H9 (cell line): ENCODE measurements around the gene AMER2. TPM values are rescaled to one million over a fixed set of nuclear protein-coding genes. Genes with fewer than 3 reads are reported as not detected.

Experiments
- DNase-seq: peaks from one replicate; pipeline ENCODE4 v3.0.0-alpha.2; 2017
- H2AFZ ChIP-seq: one replicate; pipeline ENCODE4 v1.6.1; 2013; ENCODE audit warnings: mild to moderate bottlenecking, low read length, control low read depth, moderate library complexity
- H2AK5ac ChIP-seq: 2 replicates; pipeline ENCODE4 v1.6.1; 2013; ENCODE audit warnings: low read length, control low read depth, mixed read lengths; ENCODE audit not compliant: insufficient read length
- H2BK120ac ChIP-seq: one replicate; pipeline ENCODE4 v1.6.1; 2013; ENCODE audit warnings: low read depth, mild to moderate bottlenecking, low read length, control low read depth, inconsistent platforms; ENCODE audit not compliant: poor library complexity, severe bottlenecking
- H2BK12ac ChIP-seq: 2 replicates; pipeline ENCODE4 v1.6.1; 2013; ENCODE audit warnings: low read length, control low read depth, mixed read lengths, low read depth; ENCODE audit not compliant: insufficient read length
- H2BK15ac ChIP-seq: 2 replicates; pipeline ENCODE4 v1.6.1; 2013; ENCODE audit warnings: low read depth, low read length, control low read depth
- H2BK20ac ChIP-seq: one replicate; pipeline ENCODE4 v1.6.1; 2013; ENCODE audit warnings: low read depth, mild to moderate bottlenecking, low read length, control low read depth, inconsistent platforms; ENCODE audit not compliant: poor library complexity, severe bottlenecking
- H2BK5ac ChIP-seq: 2 replicates; pipeline ENCODE4 v1.6.1; 2013; ENCODE audit warnings: low read length, control low read depth, mixed read lengths; ENCODE audit not compliant: insufficient read length
- H3K14ac ChIP-seq: 2 replicates; pipeline ENCODE4 v1.6.1; 2013; ENCODE audit warnings: low read length, control low read depth; ENCODE audit not compliant: insufficient read depth
- H3K18ac ChIP-seq: 2 replicates; pipeline ENCODE4 v1.6.1; 2013; ENCODE audit warnings: low read depth, mild to moderate bottlenecking, mixed read lengths, low read length, control low read depth; ENCODE audit not compliant: insufficient read length
- H3K23ac ChIP-seq: 2 replicates; pipeline ENCODE4 v1.6.1; 2013; ENCODE audit warnings: low read length, control low read depth, mixed read lengths, low read depth; ENCODE audit not compliant: insufficient read length
- H3K23me2 ChIP-seq: 2 replicates; pipeline ENCODE4 v1.6.1; 2013; ENCODE audit warnings: low read depth, mild to moderate bottlenecking, mixed read lengths, low read length, control low read depth; ENCODE audit not compliant: insufficient read length, poor library complexity, severe bottlenecking
- H3K27ac ChIP-seq: 2 replicates; pipeline ENCODE4 v1.5.1; 2013; ENCODE audit warnings: low read length, control low read depth, mixed read lengths, low read depth; ENCODE audit not compliant: insufficient read length
- H3K27me3 ChIP-seq: 2 replicates; pipeline ENCODE4 v1.6.1; 2013; ENCODE audit warnings: low read length, control low read depth, inconsistent platforms; ENCODE audit not compliant: insufficient read depth
- H3K4ac ChIP-seq: 2 replicates; pipeline ENCODE4 v1.6.1; 2013; ENCODE audit warnings: low read depth, mild to moderate bottlenecking, control low read depth, inconsistent platforms, low read length, moderate library complexity
- H3K4me1 ChIP-seq: 2 replicates; pipeline ENCODE4 v1.6.1; 2013; ENCODE audit warnings: low read length, control low read depth, inconsistent platforms; ENCODE audit not compliant: insufficient read depth
- H3K4me2 ChIP-seq: 2 replicates; pipeline ENCODE4 v1.6.1; 2013; ENCODE audit warnings: low read length, control low read depth, mixed read lengths; ENCODE audit not compliant: insufficient read length, insufficient read depth
- H3K56ac ChIP-seq: 2 replicates; pipeline ENCODE4 v1.6.1; 2013; ENCODE audit warnings: low read depth, mild to moderate bottlenecking, mixed read lengths, low read length, control low read depth; ENCODE audit not compliant: insufficient read length
- H3K79me1 ChIP-seq: 2 replicates; pipeline ENCODE4 v1.6.1; 2013; ENCODE audit warnings: low read depth, mild to moderate bottlenecking, moderate library complexity, low read length, control low read depth, inconsistent platforms; ENCODE audit not compliant: insufficient read depth, poor library complexity, severe bottlenecking
- H3K79me2 ChIP-seq: 2 replicates; pipeline ENCODE4 v1.6.1; 2013; ENCODE audit warnings: low read length, control low read depth, inconsistent platforms; ENCODE audit not compliant: insufficient read depth
- H3K9ac ChIP-seq: 2 replicates; pipeline ENCODE4 v1.6.1; 2013; ENCODE audit warnings: low read length, control low read depth, mixed read lengths; ENCODE audit not compliant: insufficient read length; ENCODE audit errors: extremely low read depth
- H3K9me3 ChIP-seq: one replicate; pipeline ENCODE4 v1.6.1; 2013; ENCODE audit warnings: low read depth, low read length, inconsistent platforms; ENCODE audit not compliant: control insufficient read depth
- H3T11ph ChIP-seq: one replicate; pipeline ENCODE4 v1.6.1; 2013; ENCODE audit warnings: mild to moderate bottlenecking, low read length, control low read depth, inconsistent platforms
- H4K20me1 ChIP-seq: one replicate; pipeline ENCODE4 v1.6.1; 2013; ENCODE audit not compliant: control insufficient read depth, insufficient read length, insufficient read depth
- H4K5ac ChIP-seq: 2 replicates; pipeline ENCODE4 v1.6.1; 2013; ENCODE audit warnings: low read depth, mild to moderate bottlenecking, mixed read lengths, low read length, control low read depth; ENCODE audit not compliant: insufficient read length
- H4K8ac ChIP-seq: replicated peaks from 2 replicates; pipeline ENCODE4 v1.6.1; 2013; ENCODE audit warnings: low read length, control low read depth, mixed read lengths, low read depth; ENCODE audit not compliant: insufficient read length
- H4K91ac ChIP-seq: 2 replicates; pipeline ENCODE4 v1.6.1; 2013; ENCODE audit warnings: low read depth, mild to moderate bottlenecking, moderate library complexity, mixed read lengths, low read length, control low read depth; ENCODE audit not compliant: insufficient read length
- H3K27ac Mint-ChIP-seq, 3 experiments: 2 replicates in 2 of 3; 3 replicates in 1 of 3; pipeline ENCODE4 v1.8.0; 2020 to 2021; ENCODE audit warnings: mixed read lengths in 3 of 3, mild to moderate bottlenecking in 1 of 3, moderate library complexity in 1 of 3
- H3K27me3 Mint-ChIP-seq: 2 replicates; pipeline ENCODE4 v1.8.0; 2021; ENCODE audit warnings: low read depth, mild to moderate bottlenecking, moderate library complexity, mixed read lengths
- H3K36me3 Mint-ChIP-seq, 3 experiments: 2 replicates in 2 of 3; 3 replicates in 1 of 3; pipeline ENCODE4 v1.8.0; 2020 to 2021; ENCODE audit warnings: low read depth in 3 of 3, mixed read lengths in 3 of 3; ENCODE audit not compliant: insufficient read depth in 1 of 3
- H3K4me1 Mint-ChIP-seq, 2 experiments: 2 replicates each; pipeline ENCODE4 v1.8.0; 2020; ENCODE audit warnings: mixed read lengths in 2 of 2
- H3K4me3 Mint-ChIP-seq, 2 experiments: 2 replicates in 1 of 2; 3 replicates in 1 of 2; pipeline ENCODE4 v1.8.0; 2020 to 2021; ENCODE audit warnings: mild to moderate bottlenecking in 2 of 2, mixed read lengths in 2 of 2, moderate library complexity in 1 of 2
- H3K9me3 Mint-ChIP-seq, 2 experiments: 2 replicates in 1 of 2; 3 replicates in 1 of 2; pipeline ENCODE4 v1.8.0; 2020; ENCODE audit warnings: mild to moderate bottlenecking in 2 of 2, mixed read lengths in 2 of 2, moderate library complexity in 1 of 2
- CTCF ChIP-seq: fragments of 200-600 bp; sonication (generic); conservative IDR thresholded peaks from 3 replicates; pipeline ENCODE4 v1.8.0; 2021; ENCODE audit warnings: antibody characterized with exemption, mild to moderate bottlenecking
- WGBS: extraction: QIAGEN DNeasy Blood & Tissue Kit; methylation state at CpG from one replicate; pipeline ENCODE4 v1.1.7; 2013; ENCODE audit warnings: missing lambda C conversion rate, low lambda C conversion rate, mixed read lengths; ENCODE audit not compliant: insufficient read length; ENCODE audit errors: extremely low coverage; 5-methylcytosine and 5-hydroxymethylcytosine counted together
- total RNA-seq: library from RNA; stranded (reverse); gene quantifications from 2 replicates; pipeline ENCODE4 v1.2.1, GENCODE V29; 2021

AMER2 gene
- total RNA-seq, 1 experiment from 2014 or later: 0.02 TPM

DNA sequence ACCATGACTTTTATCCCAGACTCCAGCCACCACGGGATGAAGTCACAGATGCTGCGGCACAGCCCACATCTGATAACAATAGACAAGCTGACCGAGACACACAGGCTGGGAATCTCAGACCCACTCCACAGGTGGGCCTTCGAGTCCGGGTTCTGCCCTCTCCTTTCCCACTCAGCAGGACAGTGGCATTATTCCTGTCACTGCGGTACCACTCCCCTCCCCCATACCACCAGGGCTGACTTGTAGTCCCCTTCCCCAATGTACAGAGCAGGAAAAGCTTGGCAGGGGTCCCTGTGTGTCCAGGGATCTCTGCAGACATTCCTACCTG lies 179 bp upstream of the AMER2 start:
- Histone ChIP-seq H3K56ac (no peak overlapping the region), H3K9me3 (no peaks in the 10 kb centered on the region), H3K23me2 (peaks cover 17% of the 10 kb centered on the region), H4K20me1 (no peaks in the 10 kb centered on the region), H2BK15ac (no peak overlapping the region), H3T11ph (no peak overlapping the region), H2BK12ac (no peak overlapping the region), H4K8ac (no peak overlapping the region), H3K14ac (no peak overlapping the region; the same call in 1 of the 2 replicates), H2BK5ac (no peak overlapping the region), H3K23ac (no peak overlapping the region), H3K9ac (no peak overlapping the region), H3K4me1 (peaks cover 7% of the 10 kb centered on the region; the same call in 1 of the 2 replicates), H2BK20ac (no peak overlapping the region), H3K27ac (no peak overlapping the region), H2BK120ac (no peak overlapping the region), H3K27me3 (peaks cover 30% of the 10 kb centered on the region), H3K79me2 (no peaks in the 10 kb centered on the region), H3K4ac (no peak overlapping the region), H3K18ac (no peak overlapping the region), H3K4me2 (peak overlapping the region; percentile 67), H3K79me1 (no peaks in the 10 kb centered on the region), H2AK5ac (no peak overlapping the region), H4K5ac (no peak overlapping the region), H4K91ac (no peak overlapping the region), H2AFZ (no peak overlapping the region)
- no peak for TF ChIP-seq CTCF
- Mint-ChIP-seq H3K4me3 (peak overlapping the region; percentile 73 to 93), H3K9me3 (peaks cover 5 to 10% of the 10 kb centered on the region in 2 experiments; a peak in 4 of 5 replicates), H3K36me3 (peaks cover 0 to 11% (median 6%) of the 10 kb centered on the region in 3 experiments; a peak in 4 of 7 replicates), H3K27ac (no peak overlapping the region), H3K27me3 (peaks cover 72% of the 10 kb centered on the region), H3K4me1 (peaks cover 35 to 39% of the 10 kb centered on the region in 2 experiments)
- DNase-seq: no peak
- no CpG with 5 or more reads among the region's 6 CpGs for WGBS
